ENCODE data around the gene PHYH.

The PHYH gene

DNA sequence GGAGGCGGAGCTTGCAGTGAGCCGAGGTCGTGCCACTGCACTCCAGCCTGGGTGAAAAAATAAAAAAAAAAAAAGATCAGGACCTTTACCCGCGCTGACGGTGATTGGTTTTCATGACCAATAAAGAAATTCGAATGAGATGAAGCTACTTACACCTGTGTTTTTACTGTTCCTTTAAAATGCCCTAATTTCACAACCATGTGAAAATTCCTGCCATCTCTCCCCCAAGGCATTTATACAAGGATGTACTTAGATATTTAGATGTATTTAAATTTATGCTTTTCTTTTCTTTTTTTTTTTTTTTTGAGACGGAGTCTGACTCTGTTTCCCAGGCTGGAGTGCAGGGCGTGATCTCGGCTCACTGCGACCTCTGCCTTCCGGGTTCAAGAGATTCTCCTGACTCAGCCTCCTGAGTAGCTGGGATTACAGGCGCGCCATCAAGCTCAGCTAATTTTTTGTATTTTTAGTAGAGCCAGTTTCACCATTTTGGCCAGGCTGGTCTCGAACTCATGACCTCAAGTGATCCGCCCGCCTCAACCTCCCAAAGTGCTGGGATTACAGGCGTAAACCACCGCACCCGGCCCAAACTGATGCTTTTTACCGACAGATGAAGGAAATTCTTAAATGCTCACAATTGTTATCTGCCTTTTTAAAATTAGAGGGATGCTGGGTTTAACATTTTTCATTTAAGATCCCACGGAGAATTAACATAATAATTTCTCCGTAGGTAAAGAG, 3.1 kb upstream of the PHYH start:
- TF ChIP-seq, protein P1, sequence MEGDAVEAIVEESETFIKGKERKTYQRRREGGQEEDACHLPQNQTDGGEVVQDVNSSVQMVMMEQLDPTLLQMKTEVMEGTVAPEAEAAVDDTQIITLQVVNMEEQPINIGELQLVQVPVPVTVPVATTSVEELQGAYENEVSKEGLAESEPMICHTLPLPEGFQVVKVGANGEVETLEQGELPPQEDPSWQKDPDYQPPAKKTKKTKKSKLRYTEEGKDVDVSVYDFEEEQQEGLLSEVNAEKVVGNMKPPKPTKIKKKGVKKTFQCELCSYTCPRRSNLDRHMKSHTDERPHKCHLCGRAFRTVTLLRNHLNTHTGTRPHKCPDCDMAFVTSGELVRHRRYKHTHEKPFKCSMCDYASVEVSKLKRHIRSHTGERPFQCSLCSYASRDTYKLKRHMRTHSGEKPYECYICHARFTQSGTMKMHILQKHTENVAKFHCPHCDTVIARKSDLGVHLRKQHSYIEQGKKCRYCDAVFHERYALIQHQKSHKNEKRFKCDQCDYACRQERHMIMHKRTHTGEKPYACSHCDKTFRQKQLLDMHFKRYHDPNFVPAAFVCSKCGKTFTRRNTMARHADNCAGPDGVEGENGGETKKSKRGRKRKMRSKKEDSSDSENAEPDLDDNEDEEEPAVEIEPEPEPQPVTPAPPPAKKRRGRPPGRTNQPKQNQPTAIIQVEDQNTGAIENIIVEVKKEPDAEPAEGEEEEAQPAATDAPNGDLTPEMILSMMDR (IDR thresholded peaks at IDR 0.05), result no peak

DNA sequence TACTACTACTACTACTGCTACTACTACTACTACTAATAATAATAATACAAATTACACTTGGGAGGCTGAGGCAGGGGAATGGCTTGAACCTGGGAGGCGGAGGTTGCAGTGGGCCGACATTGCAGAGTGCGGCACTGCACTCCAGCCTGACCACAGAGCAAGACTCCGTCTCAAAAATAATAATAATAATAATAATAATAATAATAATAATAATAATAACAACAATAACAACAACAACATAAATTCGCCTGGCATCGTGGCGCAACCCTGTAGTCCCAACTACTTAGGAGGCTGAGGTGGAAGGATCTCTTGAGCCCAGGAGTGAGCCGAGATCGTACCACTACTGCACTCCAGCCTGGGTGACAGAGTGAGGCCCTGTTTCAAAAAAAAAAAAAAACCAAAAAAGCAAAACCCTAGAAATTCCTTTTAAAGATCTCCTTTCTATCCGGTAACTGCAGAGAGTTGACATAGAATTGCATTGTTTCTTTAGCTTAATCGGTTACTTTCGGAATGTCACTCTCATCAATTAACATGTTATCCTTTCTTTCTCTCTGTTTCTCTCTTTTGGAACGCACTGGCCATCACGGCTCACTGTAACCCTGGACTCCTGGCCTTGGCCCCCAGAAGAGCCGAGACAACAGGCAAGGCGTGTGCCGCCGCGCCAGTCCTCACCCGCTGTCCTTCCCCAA, 972 bp downstream of the PHYH start:
- TF ChIP-seq, protein P1 (IDR thresholded peaks at IDR 0.05), result no peak

DNA sequence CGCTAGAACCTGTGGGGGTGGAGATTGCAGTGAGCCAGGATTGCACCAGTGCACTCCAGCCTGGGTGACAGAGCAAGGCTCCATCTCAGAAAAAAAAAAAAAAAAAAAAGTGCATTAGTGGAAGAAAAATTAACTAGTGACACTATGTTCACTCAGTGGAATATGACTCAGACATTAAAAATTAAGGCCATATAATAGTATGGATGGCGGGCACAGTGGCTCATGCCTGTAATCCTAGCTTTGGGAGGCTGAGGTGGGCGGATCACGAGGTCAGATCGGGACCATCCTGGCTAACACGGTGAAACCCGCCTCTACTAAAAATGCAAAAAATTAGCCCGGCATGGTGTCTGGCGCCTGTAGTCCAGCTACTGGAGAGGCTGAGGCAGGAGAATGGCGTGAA, 3.4 kb downstream of the PHYH start:
- TF ChIP-seq, protein P1 (IDR thresholded peaks at IDR 0.05), result no peak

DNA sequence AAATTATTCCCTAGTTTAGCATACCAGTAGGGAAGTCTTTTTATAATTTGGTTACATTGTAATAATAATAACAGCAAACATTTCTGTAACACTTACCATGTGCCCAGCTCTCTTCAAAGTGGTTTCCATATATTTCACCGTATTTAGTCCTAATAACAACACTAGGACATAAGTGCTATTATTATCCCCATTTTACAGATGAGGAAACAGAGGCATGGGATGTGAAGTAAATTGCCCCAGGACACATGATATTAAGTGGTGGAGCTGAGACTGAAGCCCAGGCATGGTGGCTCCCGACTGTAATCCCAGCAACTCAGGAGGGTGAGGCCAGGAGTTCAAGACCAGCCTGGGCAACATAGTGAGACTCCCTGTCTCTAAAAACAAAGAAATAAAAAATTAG, 5.1 kb downstream of the PHYH start:
- TF ChIP-seq, protein P1 (IDR thresholded peaks at IDR 0.05), result no peak

DNA sequence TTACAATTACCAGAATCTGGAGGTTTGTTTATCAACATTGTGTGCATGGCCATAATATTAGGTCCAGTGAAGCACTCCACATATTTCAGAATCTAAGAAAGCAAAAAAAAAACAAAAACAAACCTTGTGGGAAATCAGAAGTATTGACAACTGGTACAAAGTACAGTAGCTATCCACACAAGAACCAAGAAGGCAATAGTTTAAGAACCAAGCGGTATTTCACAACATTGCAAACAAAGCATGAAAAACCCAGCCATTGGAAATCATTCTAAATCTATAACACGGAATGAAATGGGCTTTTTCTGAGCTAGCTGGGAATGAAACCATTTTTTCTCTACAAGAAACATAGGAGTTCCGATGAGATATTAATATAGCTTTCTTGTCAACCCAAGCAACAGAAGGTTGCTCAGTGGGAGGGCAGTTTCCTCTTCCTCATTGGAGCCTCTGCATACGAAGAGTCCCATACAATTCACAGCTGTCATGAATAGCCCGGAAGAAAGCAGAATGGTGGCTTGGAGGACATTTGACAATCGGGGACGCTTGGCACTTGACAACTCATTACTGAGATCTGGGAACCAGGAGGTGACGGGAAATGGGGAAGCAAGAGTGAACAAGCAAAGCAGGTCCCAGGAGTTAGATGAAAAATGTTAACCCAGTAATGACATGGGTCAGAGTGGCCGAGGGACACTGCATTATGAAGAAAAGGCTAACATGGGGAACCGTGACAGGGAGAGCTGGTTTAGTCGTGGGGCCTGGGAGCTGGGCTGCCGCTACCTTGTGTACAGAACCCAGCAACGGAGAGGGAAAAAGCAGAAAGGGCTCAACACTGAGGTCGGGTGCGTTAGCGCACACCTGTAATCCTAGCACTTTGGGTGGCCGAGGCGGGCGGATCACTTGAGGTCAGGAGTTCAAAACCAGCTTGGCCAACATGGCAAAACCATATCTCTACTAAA, 7.8 kb downstream of the PHYH start:
- TF ChIP-seq, protein P1 (IDR thresholded peaks at IDR 0.05), result no peak

DNA sequence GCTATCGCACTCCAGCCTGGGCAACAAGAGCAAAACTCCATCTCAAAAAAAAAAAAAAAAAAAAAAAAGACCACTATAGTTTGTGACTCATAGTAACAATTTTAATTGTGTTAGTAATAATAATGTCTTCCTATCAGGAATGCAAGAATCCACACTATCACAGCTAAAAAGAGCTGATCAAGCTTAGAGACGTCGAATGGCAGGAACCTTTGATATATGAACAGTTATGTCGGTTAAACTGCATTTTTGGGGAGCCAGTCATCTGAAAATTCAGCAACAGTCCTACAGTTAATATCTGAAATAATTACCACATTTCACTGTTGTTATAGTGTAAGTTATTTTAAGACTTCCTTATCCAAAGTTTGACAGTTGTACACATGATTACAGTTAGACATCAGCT, 8.8 kb downstream of the PHYH start:
- TF ChIP-seq, protein P1 (IDR thresholded peaks at IDR 0.05), result no peak

DNA sequence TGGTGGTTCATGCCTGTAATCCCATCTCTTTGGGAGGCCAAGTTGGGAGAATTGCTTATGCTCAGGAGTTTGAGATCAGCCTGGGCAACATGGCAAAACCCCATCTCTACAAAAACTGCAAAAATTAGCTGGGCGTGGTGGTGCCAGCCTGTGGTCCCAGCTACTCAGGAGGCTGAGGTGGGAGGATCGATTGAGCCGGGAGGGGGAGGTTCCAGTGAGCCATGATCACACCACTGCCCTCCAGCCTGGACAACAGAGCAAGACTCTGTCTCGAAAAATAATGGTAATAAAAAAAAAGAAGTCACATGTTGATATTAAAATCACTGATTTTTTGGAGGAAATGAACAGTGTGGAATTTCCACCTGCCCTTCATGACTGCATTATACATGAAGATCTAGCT, 15.8 kb downstream of the PHYH start:
- TF ChIP-seq, protein P1 (IDR thresholded peaks at IDR 0.05), result no peak

Measured in LNCAP (cell line).